T-helper 2 cell treated with Interferon-gamma antibody and Interleukin-4, amounts not matched to agents 100 ng/mL and 5 ng/mL, for 36 hours (primary cell): Measurements from ENCODE around the gene ATP9A. TPM values are rescaled to one million over a fixed set of nuclear protein-coding genes. Genes with fewer than 3 reads are reported as not detected.
"Not testable (repeated sequence)": the region's sequence is repeated elsewhere in the genome, so short reads cannot be mapped to it uniquely, and the experiment has no call there.

Experiments
- intact Hi-C: fragments of 100-400 bp; cut with micrococcal nuclease; formaldehyde crosslinking; loops from one replicate; pipeline ENCODE4 v1.15.1; 2023
- total RNA-seq: library from RNA; stranded (reverse); gene quantifications from 2 replicates; pipeline ENCODE4 v1.2.3, GENCODE V29; 2022

Gene ATP9A
- total RNA-seq, 1 donor from 2014 or later = 1.1 TPM

DNA sequence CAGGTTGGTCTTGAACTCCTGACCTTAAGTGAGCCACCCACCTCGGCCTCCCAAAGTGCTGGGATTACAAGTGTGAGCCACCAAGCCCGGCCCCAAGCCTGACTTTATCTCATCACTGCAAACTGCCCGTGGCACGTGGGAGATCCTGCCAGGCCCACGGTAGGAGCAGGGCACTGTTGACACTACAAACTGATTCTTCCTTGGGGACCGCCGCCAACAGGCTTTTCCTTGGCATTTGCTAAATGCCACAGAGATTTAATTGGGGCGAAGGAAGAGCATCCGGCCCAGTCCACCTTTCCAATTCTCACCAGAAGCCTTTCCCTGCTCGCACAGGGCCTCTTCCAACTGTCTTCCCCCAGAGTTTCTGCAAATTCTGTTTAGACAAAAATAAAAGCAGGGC lies 11.0 kb downstream of the ATP9A start:
- intact Hi-C loops = no loop called here

DNA sequence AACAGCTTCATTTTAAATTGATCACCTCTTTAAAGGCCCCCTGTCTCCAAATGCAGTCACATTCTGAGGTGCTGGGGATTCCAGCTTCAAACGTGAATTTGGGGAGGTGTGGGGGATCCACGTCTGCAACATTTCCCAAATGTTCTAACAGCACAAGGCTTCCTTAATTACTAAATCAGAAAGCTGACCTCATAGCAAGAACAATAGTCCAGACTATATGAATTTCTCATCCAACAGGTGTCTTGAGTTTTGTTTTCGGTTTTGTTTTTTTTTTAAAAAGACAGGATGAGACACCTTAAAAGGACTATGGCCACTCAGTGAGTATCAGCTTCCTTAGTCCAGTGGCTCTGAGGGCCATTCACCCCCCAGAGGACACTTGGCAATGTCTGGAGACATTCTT lies 11.5 kb downstream of the ATP9A start:
- intact Hi-C loops = no loop called here

DNA sequence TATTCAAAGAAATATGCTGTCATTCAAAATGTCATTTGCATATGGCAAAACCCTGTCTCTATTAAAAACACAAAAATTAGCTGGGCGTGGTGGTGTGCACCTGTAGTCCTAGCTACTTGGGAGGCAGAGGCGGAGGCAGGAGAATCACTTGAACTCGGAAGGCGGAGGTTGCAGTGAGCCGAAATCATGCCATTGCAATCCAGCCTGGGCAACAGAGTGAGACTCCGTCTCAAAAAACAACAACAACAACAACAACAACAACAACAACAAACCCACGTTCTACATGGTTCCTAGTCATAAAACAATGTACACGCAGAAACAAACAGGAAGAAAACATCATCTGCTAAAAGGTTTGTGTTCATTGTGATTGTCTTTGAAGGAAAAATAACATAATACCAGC lies 15.0 kb downstream of the ATP9A start:
- intact Hi-C loops = not testable (repeated sequence)

DNA sequence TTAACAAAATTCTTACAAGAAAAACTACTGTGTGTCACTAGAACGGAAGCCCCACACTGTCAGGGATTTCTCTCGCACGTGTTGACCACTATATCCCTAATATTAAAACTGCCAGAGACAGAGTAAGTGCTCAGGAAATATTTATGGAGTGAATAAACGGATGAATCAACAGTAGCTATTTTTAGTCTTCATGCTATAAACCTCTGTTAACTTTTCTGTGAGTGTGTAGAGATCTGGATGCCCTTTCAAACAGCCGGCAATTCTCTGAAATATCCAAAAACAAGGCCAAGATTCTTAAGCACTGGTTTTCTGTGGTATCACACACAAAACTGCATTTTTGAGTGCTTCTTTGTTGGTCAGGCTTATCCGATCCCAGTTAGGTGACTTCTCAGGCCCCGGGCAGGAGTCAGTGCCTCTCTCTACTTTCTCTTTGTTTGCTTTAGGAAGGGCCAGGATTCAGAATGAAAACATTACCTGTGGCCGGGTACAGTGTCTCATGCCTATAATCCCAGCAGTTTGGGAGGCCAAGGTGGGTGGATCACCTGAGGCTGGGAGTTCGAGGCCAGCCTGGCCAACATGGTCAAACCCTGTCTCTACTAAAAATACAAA lies 15.7 kb downstream of the ATP9A start:
- intact Hi-C loops = no loop called here

DNA sequence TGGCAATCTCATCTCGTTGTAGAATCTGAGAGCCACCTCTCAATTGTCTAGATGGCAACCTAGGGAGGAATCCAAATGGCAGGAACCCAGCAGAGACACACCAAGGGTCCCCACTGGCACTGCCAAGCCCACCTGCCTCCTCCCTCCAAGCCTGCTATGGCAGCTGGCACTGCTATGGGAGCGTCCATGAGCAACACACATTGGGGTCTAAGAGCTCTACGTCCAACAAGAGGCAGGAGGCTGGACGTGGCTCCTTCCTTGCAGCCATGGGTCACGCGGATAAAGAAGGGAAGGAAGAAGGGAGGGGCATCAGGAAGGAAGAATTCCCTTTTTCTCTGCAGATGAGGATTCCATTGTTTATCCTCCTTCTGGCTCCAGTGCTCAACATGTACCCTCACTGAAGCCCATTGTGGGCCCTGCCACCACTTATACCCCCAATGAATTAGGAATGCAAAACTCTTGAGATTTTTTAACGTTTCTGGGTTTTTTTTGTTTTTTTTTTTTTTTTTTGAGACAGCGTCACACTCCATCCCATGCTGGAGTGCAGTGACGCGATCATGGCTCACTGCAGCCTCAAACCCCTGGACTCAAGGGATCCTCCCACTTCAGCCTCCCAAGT lies 17.3 kb downstream of the ATP9A start:
- intact Hi-C loops = no loop called here

DNA sequence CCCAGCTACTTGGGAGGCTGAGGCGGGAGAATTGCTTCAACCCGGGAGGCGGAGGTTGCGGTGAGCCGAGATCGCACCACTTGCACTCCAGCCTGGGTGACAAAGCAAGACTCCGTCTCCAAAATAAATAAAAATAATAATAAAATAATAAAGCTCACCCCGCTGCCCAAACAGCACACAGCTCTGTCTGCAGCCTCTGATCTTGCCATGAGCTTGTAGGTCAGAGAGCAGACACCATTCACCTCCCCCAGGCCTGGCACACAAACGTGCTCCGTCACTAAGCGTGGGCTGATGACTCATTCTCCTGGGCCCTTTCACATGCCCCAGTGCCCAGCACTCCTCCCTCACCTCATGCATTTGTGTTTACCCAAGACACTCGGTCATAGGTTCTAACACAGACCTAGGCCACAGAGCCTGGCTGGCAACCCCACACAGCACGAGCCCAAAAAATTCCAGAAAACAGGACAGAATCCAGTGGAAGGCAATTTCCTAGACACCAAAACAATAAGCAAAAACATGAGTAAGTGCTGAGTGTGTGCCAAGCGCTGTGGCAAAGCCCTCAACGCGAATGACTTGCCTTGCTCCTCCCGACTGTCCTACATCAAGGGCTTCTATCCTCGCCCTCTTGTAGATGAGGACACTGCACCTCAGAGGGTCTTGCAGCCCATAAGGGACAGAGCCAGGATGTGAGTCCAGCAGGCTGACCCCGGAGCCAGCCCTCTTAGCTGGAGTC lies 18.0 kb downstream of the ATP9A start:
- intact Hi-C loops = no loop called here

DNA sequence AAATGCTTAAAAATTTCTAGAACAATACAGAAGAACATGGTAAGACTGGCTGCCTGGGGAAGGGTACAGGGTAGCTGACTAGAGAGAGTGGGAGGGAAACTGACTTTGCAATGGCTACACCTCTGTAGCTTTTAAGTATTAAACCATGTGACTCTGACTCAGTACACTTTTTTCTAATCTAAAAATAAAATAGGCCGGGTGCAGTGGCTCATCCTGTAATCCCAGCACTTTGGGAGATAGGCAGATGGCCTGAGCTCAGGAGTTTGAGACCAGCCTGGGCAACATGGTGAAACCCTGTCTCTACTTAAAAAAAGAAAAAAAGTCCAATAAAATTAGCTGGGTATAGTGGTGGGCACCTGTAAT lies 18.5 kb downstream of the ATP9A start:
- intact Hi-C loops = no loop called here

DNA sequence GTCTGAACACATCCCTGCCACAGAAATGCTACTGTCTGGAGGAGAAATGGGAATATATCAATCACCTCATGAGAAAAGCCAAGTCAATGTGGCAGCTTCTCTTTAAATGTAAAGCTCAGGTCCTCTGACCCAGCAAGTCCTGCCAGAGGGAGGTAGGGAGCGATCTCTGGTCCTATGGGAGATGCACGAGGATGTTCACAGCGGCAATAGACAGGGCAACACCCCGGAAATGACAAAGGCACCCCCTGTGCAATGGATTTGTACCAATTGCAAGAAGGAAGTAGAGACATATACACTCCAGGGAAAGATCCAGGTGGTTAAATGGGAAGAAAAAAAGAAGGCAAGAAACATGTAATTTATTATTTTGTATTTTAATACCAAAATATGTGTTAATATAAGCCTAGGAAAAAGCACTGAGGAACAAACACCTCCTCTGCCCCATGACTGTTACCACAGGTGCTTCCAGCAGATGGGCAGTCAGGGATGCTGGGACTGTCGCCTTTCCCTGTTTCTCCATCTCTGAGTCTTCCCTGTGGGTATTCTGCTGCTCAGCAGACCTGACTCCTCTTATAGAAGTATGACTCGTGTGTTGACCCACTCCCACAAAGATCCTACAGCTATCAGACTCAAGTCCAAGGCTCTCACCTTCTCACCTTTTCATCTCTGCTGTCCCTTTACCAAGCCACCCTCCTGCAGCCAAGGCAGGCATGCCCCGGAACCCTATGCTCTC lies 20.8 kb downstream of the ATP9A start:
- intact Hi-C loops = no loop called here

DNA sequence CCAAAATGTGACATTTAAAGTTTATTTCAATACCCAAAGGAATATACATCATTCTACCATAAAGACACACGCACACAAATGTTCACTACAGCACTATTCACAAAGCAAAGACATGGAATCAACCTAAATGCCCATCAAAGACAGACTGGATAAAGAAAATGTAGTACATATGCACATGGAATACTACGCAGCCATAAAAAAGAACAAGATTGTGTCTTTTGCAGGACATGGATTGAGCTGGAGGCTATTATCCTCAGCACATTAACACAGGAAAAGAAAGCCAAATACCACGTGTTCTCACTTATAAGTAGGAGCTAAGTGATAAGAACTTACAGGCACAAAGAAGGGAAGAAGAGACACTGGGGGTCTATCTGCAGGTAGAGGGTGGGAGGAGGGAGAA lies 22.4 kb downstream of the ATP9A start:
- intact Hi-C loops = no loop called here

DNA sequence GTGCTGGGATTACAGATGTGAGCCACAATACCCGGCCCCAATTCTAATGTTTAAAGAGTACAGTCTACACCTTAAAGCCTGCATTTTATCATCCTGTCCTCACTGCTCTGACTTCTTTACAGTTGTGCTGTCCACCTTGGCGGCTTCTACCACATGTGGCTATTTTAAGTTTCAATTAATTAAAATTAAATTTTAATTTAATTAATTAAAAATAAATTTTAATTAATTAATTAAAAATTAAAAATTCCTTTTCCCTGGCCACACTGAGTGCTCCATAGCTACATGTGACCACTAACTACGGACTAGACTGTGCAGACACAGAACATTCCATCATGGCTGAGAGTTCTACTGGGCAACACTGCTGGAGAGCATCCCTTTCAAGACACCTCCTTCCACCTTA lies 27.4 kb downstream of the ATP9A start:
- intact Hi-C loops = no loop called here

DNA sequence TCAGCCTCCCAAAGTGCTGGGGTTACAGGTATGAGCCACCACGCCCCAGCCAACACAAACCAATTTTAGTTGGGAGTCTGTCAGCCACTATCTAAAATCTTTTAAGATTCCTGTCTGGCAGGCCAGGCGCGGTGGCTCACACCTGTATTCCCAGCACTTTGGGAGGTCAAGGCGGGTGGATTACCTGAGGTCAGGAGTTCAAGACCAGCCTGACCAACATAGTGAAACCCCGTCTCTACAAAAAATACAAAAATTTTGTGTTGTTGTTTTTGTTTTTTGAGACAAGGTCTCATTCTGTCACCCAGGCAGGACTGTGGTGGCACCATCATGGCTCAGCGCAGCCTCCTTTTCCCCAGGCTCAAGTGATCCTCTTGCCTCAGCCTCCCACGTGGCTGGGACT lies 27.9 kb downstream of the ATP9A start:
- intact Hi-C loops = not testable (repeated sequence)

DNA sequence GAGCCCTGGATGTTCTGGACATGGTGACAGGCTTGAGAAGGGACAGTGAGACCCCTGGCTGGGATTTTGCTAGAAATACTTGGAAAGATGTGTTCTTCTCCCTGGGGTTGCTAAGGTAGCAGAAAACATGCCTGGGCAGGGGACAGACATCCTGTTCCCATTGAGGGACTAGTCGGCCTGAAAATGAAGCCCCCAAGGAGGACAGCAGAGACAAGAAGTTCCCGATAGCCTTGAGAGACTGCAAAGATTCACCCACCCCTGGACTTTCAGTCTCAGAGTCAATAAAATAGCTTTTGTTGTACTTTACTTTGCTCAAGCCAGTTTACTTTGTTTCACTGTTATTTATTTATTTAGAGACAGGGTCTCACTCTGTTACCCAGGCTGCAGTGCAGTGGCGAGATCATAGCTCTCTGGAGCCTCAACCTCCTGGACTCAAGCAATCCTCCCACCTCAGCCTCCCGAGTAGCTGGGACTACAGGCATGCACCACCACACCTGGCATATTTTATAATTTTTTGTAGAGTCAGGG lies 28.4 kb downstream of the ATP9A start:
- intact Hi-C loops = no loop called here

DNA sequence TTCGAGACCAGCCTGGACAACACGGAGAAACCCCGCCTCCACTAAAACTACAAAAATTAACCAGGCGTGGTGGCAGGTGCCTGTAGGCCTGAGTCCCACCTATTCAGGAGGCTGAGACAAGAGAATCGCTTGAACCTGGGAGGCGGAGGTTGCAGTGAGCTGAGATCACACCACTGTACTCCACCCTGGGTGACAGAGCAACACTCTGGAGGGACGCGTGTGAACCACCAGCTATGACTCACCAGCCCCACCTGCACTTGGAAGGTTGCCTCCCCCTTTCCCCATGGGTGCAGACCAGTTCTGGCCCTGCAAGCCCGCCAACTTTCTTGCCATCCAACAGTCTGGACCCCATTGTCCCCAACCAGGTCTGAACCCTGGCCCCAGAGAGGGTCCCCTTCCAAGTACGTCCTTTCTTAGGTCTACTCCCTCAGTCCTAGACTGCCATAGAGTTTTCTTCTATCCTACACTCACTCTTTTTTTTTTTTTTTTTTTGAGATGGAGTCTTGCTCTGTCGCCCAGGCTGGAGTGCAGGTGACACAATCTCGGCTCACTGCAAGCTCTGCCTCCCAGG lies 29.2 kb downstream of the ATP9A start:
- intact Hi-C loops = no loop called here

DNA sequence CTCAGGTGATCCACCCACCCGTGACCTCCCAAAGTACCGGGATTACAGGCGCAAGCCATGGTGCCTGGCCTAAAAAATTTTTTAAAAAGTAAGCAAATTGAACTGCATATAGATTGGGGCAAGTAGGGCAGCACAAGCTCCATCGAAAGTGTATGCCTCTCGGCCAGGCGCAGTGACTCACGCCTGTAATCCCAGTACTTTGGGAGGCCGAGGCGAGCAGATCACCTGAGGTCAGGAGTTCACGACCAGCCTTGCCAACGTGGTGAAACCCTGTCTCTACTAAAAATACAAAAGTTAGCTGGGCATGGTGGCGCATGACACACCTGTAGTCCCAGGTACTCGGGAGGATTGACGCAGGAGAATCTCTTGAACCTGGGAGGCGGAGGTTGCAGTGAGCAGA lies 29.9 kb downstream of the ATP9A start:
- intact Hi-C loops = not testable (repeated sequence)

DNA sequence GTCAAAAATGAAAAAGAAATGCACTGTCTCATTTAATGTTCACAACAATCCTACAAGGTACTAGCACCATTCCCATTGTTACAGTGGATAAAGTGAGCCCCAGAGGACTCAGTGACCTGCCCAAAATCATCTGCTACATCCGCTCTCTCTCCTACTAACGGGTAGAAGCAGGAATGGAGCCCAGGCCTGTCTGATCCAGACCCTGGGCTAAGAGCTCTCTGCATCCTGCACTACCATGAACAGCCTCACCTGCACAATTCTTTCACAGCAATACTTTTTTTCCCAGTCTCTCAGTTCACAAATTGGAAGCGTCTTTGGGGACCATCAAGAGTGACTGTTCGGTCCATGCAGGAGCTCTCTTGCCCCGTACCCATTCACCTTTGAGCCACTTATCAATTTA lies 31.2 kb downstream of the ATP9A start:
- intact Hi-C loops = no loop called here

DNA sequence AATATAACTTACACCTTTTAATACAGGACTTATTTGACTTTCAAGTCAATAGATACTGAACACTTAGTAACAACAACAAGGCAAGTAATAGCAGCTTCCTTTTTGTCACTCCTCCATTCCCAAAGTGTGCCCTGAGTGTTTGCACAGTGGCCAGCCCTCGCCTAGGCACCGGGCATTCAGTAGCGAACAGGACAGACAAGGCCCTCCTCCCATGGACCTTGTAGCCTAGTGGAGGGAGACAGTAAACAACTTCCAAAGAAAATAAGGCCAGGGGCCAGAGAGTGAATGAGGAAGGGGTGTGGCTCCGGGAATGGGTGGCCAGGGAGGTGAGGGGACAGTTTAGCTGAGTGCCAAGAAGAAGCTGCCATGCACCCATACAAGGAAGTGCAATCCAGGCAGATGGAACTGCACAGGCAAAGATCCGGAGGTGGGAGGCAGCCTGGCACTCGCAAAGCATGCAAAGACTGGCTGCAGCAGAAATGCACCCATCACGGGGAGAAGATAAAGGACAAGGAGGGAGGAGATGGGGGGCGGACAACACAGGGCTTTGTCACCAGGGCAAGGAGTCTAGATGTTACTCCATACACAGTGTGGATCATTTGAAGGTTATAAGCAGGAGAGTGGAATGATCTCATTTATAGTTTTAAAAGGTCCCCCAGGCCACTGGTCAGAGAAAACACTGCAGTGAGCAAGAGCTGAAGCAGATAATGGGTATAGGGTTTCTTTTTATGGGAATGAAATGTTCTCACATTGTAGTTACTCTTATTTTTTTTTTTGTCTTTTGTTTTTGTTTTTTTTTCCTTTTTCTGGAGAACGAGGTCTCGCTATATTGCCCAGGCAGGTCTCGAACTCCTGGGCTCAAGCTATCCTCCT lies 32.2 kb downstream of the ATP9A start:
- intact Hi-C loops = no loop called here

DNA sequence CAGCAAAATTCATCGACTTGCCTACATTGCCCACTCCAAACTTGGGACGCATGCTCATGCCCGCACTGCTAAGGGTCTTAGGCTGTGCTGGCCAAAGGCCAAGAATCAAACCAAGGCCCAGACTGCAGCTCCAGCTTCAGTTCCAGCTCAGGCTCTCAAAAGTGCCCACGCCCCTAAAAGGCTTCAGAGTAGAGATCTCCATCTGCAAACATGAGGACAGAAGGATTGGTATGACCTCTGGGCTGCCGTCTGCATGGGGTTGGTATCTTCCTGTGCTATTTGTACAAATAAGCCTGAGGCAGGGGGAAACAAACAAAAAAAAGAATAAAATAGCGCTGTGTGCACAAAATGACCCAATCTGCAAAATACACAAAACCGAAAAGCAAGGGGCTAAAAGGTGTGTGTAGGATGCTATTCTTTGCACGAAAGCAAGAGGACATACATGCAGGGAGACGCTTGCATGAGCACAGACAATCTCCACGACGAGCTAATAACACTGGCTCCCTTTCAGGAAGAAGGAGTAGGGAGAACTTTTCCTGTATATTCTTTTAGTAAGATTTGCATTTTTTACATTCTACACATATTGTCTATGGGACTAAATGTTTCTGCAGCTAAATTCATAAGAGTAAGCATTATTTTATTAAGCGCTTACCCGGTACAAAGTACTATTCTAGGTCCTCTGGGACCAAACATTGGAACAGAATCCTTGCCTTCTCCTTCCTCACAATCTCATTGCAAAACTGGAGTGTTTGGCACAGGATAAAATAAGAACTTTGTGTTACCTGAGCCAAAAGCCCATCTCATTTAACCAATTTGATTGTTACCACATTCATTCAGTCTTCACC lies 33.1 kb downstream of the ATP9A start:
- intact Hi-C loops = no loop called here

DNA sequence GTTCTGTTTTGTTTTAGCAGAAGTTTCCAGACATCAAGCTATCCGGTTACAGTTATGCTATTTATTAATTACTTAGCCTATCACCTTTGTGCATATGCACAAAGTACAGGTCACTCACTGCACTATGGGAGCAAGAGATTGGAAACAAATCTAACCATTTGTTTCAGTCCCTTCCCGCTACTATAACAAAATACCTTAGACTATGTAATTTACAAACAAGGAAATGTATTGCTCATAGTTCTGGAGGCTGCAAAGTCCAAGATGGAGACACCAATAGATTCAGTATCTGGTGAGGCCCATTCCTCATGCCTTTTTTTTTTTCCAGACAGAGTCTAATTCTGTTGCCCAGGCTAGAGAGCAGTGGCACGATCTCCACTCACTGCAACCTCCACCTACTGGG lies 35.1 kb downstream of the ATP9A start:
- intact Hi-C loops = no loop called here

DNA sequence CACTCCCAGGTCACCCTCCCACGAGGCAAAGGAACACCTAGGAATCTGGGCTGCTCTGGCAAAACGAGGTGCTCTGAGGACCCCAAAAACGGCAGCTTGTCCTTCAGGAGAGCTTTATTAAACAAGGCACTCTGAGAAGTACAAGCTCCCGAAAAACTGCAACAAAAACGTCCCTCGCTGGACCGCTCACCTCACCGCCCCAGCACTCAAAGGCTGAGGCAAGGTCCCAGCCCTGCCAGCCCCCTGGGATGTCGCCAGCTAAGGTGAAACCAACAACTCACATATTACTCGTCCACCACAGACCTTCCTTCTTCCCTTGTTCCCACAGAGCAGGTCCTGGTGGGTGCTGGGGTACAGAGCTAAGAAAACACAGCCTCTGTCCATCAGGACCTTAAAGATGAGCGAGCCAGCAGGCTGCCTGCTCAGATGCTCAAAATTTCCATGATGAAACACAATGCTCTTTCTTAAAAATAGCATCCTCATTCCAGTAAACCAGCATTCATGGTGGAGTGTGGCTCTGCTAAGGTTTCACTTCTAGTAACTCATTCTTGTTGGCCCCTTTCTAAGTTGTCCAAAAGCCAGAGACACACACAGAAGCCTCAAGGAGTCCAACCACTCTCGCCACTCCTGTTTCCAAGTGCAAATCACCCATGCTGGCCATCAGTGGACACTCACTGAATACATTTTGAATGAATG lies 35.9 kb downstream of the ATP9A start:
- intact Hi-C loops = no loop called here
